ENCODE measurements around the gene NFS1. TPM values are rescaled to one million over a fixed set of nuclear protein-coding genes. Genes with fewer than 3 reads are reported as not detected.

Gene NFS1
- total RNA-seq, 2 donors from 2014 or later = 41.2 to 56.7 TPM

DNA sequence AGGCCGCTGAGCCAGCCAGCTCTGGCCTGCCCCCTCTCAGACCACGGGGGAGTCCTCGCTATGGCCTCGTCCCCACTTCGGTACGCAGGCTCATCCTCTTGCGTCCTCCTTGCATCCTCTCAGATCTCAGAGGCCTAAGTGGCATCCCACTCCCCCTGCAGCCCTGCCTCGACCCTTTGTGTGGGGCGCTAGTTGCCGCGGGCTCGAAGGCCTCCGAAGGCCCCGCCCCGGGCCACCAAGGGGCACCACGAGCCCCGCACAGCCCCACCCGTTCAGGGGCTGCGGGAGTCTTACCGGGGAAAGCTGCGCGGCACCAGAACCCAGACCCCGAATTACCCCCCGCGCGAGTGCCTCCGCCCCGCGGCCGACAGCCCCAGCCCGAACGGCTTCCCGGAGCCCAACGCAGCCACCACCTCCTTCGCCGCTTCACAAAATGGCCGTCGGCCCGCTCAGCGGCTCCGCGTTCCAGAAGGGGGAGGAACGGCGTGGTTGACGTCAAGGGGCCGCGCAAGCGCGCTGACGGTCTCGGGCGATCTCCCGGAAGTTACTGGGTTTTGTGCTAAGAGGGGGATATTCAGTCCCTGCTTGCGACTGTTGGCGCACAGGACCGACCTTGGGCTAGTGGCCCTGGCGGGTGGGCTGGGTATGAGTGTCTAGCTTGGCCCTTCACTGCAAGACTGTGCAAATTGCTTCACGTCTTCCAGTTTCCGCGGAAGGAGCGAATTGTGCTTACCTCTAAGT is 34.5 kb downstream of the NFS1 start, which contains the start of the genes CPNE1 and RBM12:
Gene CPNE1, minus strand, starts transcription at position 435 of the 741 bp plus-strand sequence. CDS start 31,977 bp downstream, outside the sequence.
Gene RBM12, minus strand, starts transcription at position 435 of the 741 bp plus-strand sequence. CDS start 9,578 bp downstream, outside the sequence.
- Histone ChIP-seq H3K27ac (peak within 1 kb of the TSS; percentile 97), H3K27me3 (replicated peaks; ENCODE audit: insufficient read depth) (no peaks in the 10 kb centered on the region), H3K4me1 (replicated peaks) (no peaks in the 10 kb centered on the region), H3K36me3 (peaks cover 3 to 4% of the 10 kb centered on the region in 2 donors), H3K9me3 (no peaks in the 10 kb centered on the region), H3K4me3 (peak within 1 kb of the TSS; percentile 69 to 77)
- DNase-seq (ENCODE audit: low spot score) = peak; percentile 87
- TF ChIP-seq CTCF (IDR thresholded peaks at IDR 0.05) = peak in 2 of 4 experiments; percentile 4 to 27
- peak; percentile 99 for TF ChIP-seq POLR2AphosphoS5 (IDR thresholded peaks at IDR 0.05)
- peak; percentile 93 for TF ChIP-seq POLR2A (IDR thresholded peaks at IDR 0.05)
- WGBS = under 1% methylated on average over 46 of the region's 61 CpGs
- intact Hi-C loops (cut with DNase I) = loop anchor here (5.0 kb wide), 2 partner anchors 47 to 122 kb away; partner anchors contain the start of genes ERGIC3 and SPAG4

GRCh38 chr20:35663516-35664465 is 35.4 kb downstream of the NFS1 start:
- Histone ChIP-seq H3K4me1 (replicated peaks) (no peaks in the 10 kb centered on the region), H3K36me3 (no peaks in the 10 kb centered on the region), H3K9me3 (no peaks in the 10 kb centered on the region), H3K4me3 (peak overlapping the region; percentile 69 to 77), H3K27me3 (replicated peaks; ENCODE audit: insufficient read depth) (no peaks in the 10 kb centered on the region), H3K27ac (peak overlapping the region; percentile 97)
- DNase-seq (ENCODE audit: low spot score) = peak; percentile 53
- under 1% methylated on average over 28 of the region's 28 CpGs for WGBS
- intact Hi-C loops (cut with DNase I) = loop anchor here (5.0 kb wide), 2 partner anchors 46 to 121 kb away; partner anchors contain the start of genes ERGIC3 and SPAG4
- TF ChIP-seq POLR2AphosphoS5 (IDR thresholded peaks at IDR 0.05) (peak; percentile 23), CTCF (IDR thresholded peaks at IDR 0.05) (no peak), POLR2A (IDR thresholded peaks at IDR 0.05) (no peak)

DNA sequence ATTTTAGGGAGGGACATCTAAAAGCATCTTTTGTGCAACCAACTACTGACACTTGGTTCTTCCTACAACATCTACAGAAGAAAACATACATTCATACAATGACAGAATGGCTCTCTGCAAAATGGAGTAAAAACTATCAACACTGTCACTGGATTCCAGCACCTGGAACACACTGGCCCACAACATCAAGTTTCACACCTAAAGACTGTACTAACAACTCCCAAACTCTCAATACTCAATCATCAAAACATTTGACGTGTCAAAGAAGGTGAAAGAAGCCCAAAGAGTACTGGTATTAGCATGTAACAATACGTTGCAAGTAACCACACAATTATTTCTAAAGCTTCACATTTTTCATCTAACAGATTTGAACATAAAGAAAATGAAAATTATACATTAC is 36.6 kb downstream of the NFS1 start:
- Histone ChIP-seq H3K27ac (no peak overlapping the region), H3K27me3 (replicated peaks; ENCODE audit: insufficient read depth) (no peaks in the 10 kb centered on the region), H3K36me3 (no peaks in the 10 kb centered on the region), H3K4me3 (peak overlapping the region in 1 of 2 donors; percentile 77), H3K9me3 (no peaks in the 10 kb centered on the region), H3K4me1 (replicated peaks) (peaks cover 4% of the 10 kb centered on the region)
- no peak for TF ChIP-seq POLR2AphosphoS5 (IDR thresholded peaks at IDR 0.05)
- no peak for TF ChIP-seq CTCF (IDR thresholded peaks at IDR 0.05)
- no peak for TF ChIP-seq POLR2A (IDR thresholded peaks at IDR 0.05)
- no peak for DNase-seq (ENCODE audit: low spot score)
- 25% methylated on average over 2 of the region's 2 CpGs for WGBS
- intact Hi-C loops (cut with DNase I) = loop anchor here (5.0 kb wide), 2 partner anchors 45 to 120 kb away; partner anchors contain the start of genes ERGIC3 and SPAG4

DNA sequence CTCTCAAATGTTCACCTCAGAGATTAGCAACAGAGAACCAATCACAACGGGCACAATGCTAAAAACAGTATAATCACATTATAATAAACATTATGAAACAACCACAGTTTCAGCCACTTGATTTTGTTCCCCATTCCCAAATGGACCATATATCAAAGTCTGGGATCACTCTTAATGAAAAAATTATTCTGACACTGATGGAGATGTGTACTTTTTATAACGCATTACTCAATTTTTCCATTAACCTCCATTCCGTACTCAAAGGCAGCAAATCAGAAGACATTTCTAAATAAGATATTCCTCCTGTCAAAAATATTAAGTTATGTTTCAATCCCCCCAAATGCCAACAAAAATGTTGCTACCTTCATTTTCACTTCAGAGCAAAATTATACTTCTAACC is 37.2 kb downstream of the NFS1 start:
- TF ChIP-seq CTCF (IDR thresholded peaks at IDR 0.05) (no peak), POLR2AphosphoS5 (IDR thresholded peaks at IDR 0.05) (no peak), POLR2A (IDR thresholded peaks at IDR 0.05) (no peak)
- Histone ChIP-seq H3K4me1 (replicated peaks) (peaks cover 4% of the 10 kb centered on the region), H3K27me3 (replicated peaks; ENCODE audit: insufficient read depth) (no peaks in the 10 kb centered on the region), H3K27ac (peak overlapping the region in 1 of 2 donors; percentile 22), H3K4me3 (peak overlapping the region in 1 of 2 donors; percentile 77), H3K36me3 (no peaks in the 10 kb centered on the region), H3K9me3 (no peaks in the 10 kb centered on the region)
- intact Hi-C loops (cut with DNase I) = loop anchor here (5.0 kb wide), 2 partner anchors 45 to 120 kb away; partner anchors contain the start of genes ERGIC3 and SPAG4
- DNase-seq (ENCODE audit: low spot score) = no peak
- 33% methylated on average over 3 of the region's 3 CpGs for WGBS

Measured in prostate gland (tissue), 2 donors.